OCI-LY1 (cell line): ENCODE data around the gene PRKCZ.

Experiments
- H2AFZ ChIP-seq: fragments of 200-600 bp; sonication (generic), shearing (Covaris generic); 2 replicates; pipeline ENCODE4 v1.6.0; 2014; ENCODE audit warnings: antibody characterized with exemption, mild to moderate bottlenecking, low read length
- H3F3A ChIP-seq: fragments of 200-600 bp; sonication (generic), shearing (Covaris generic); 2 replicates; pipeline ENCODE4 v1.6.0; 2014; ENCODE audit warnings: mild to moderate bottlenecking, antibody characterized with exemption, low read length, moderate library complexity; ENCODE audit not compliant: insufficient read depth
- H3K27ac ChIP-seq: fragments of 200-600 bp; sonication (generic); 2 replicates; pipeline ENCODE4 v1.5.1; 2014; ENCODE audit warnings: low read length, mixed run types, mild to moderate bottlenecking, low read depth; ENCODE audit not compliant: poor library complexity, severe bottlenecking
- H3K27me3 ChIP-seq: fragments of 200-600 bp; sonication (generic); 2 replicates; pipeline ENCODE4 v1.6.0; 2014; ENCODE audit warnings: antibody characterized with exemption, mild to moderate bottlenecking, low read length, moderate library complexity; ENCODE audit not compliant: insufficient read depth
- H3K36me3 ChIP-seq: fragments of 200-600 bp; sonication (generic); 2 replicates; pipeline ENCODE4 v1.6.1; 2014; ENCODE audit warnings: mild to moderate bottlenecking, antibody characterized with exemption, low read length, moderate library complexity, mixed read lengths; ENCODE audit not compliant: insufficient read depth
- H3K4me1 ChIP-seq: fragments of 200-600 bp; sonication (generic); 2 replicates; pipeline ENCODE4 v1.5.1; 2014; ENCODE audit warnings: mild to moderate bottlenecking, low read length, moderate library complexity; ENCODE audit not compliant: insufficient read depth, severe bottlenecking
- H3K4me2 ChIP-seq: fragments of 200-600 bp; sonication (generic), shearing (Covaris generic); 2 replicates; pipeline ENCODE4 v1.6.1; 2014; ENCODE audit warnings: low read length
- H3K4me3 ChIP-seq: fragments of 200-600 bp; sonication (generic); 2 replicates; pipeline ENCODE4 v1.5.1; 2014; ENCODE audit warnings: low read length, low read depth, mild to moderate bottlenecking, mixed read lengths; ENCODE audit not compliant: poor library complexity, severe bottlenecking
- H3K79me2 ChIP-seq: fragments of 200-600 bp; shearing (Covaris generic); 2 replicates; pipeline ENCODE4 v1.6.1; 2016; ENCODE audit warnings: mixed run types, low read length, mixed read lengths; ENCODE audit not compliant: insufficient read depth
- H3K9ac ChIP-seq: fragments of 200-600 bp; sonication (generic), shearing (Covaris generic); 2 replicates; pipeline ENCODE4 v1.6.1; 2014; ENCODE audit warnings: mild to moderate bottlenecking, low read length, mixed read lengths
- H3K9me2 ChIP-seq: fragments of 200-600 bp; sonication (generic), shearing (Covaris generic); 2 replicates; pipeline ENCODE4 v1.6.1; 2014; ENCODE audit warnings: low read depth, mild to moderate bottlenecking, low read length, mixed read lengths
- H3K9me3 ChIP-seq: fragments of 200-600 bp; shearing (Covaris generic); 2 replicates; pipeline ENCODE4 v1.6.1; 2014; ENCODE audit warnings: low read length, mixed read lengths
- H4K20me1 ChIP-seq: fragments of 200-600 bp; sonication (generic), shearing (Covaris generic); 2 replicates; pipeline ENCODE4 v1.6.0; 2016; ENCODE audit warnings: mild to moderate bottlenecking, low read length; ENCODE audit not compliant: insufficient read depth
- CTCF ChIP-seq: fragments of 200-600 bp; sonication (generic), shearing (Covaris generic); IDR thresholded peaks from 2 replicates; pipeline ENCODE4 v1.5.1; 2017; ENCODE audit warnings: mild to moderate bottlenecking, antibody characterized with exemption, low read length, moderate library complexity, mixed read lengths
- EZH2 ChIP-seq: fragments of 200-600 bp; sonication (generic), shearing (Covaris generic); IDR thresholded peaks from 2 replicates; pipeline ENCODE4 v1.8.0; 2017; ENCODE audit warnings: borderline replicate concordance, mixed run types, mild to moderate bottlenecking, antibody characterized with exemption, low read length, moderate library complexity, mixed read lengths

The PRKCZ gene

GRCh38 chr1:2104621-2105427 is 54.6 kb downstream of the PRKCZ start:
- H3K27me3 ChIP-seq, result no peaks in the 10 kb centered on the region; the same call in 1 of the 2 replicates
- H3K4me3 ChIP-seq, result no peak overlapping the region
- H3K9me2 ChIP-seq, result no peaks in the 10 kb centered on the region
- H3K4me1 ChIP-seq, result no peaks in the 10 kb centered on the region
- no peak overlapping the region for H3K27ac ChIP-seq
- no peaks in the 10 kb centered on the region for H3K9me3 ChIP-seq
- no peaks in the 10 kb centered on the region for H3K36me3 ChIP-seq
- H3K9ac ChIP-seq, result no peak overlapping the region
- TF ChIP-seq EZH2, result no peak
- TF ChIP-seq CTCF, result no peak
- H3F3A ChIP-seq, result no peaks in the 10 kb centered on the region
- H4K20me1 ChIP-seq, result no peaks in the 10 kb centered on the region
- no peak overlapping the region for H2AFZ ChIP-seq
- H3K79me2 ChIP-seq, result no peaks in the 10 kb centered on the region
- H3K4me2 ChIP-seq, result no peak overlapping the region

GRCh38 chr1:2105781-2106524 is 55.7 kb downstream of the PRKCZ start:
- TF ChIP-seq CTCF (no peak), EZH2 (no peak)
- H3K36me3 ChIP-seq, result no peaks in the 10 kb centered on the region
- no peak overlapping the region for H3K9ac ChIP-seq
- no peaks in the 10 kb centered on the region for H3F3A ChIP-seq
- no peaks in the 10 kb centered on the region for H3K9me3 ChIP-seq
- H2AFZ ChIP-seq, result no peak overlapping the region
- no peak overlapping the region for H3K4me3 ChIP-seq
- no peaks in the 10 kb centered on the region for H3K4me1 ChIP-seq
- H3K9me2 ChIP-seq, result no peaks in the 10 kb centered on the region
- no peaks in the 10 kb centered on the region for H4K20me1 ChIP-seq
- no peaks in the 10 kb centered on the region; the same call in 1 of the 2 replicates for H3K27me3 ChIP-seq
- no peaks in the 10 kb centered on the region for H3K79me2 ChIP-seq
- no peak overlapping the region for H3K4me2 ChIP-seq
- H3K27ac ChIP-seq, result no peak overlapping the region

GRCh38 chr1:2106659-2107405 is 56.6 kb downstream of the PRKCZ start:
- Histone ChIP-seq H3K9me3 (no peaks in the 10 kb centered on the region), H3K36me3 (no peaks in the 10 kb centered on the region), H3K4me2 (no peak overlapping the region), H4K20me1 (no peaks in the 10 kb centered on the region), H3F3A (no peaks in the 10 kb centered on the region), H3K9ac (no peak overlapping the region), H3K4me1 (no peaks in the 10 kb centered on the region), H3K27ac (no peak overlapping the region), H3K27me3 (no peaks in the 10 kb centered on the region; the same call in 1 of the 2 replicates), H2AFZ (no peak overlapping the region), H3K4me3 (no peak overlapping the region), H3K9me2 (no peaks in the 10 kb centered on the region), H3K79me2 (no peaks in the 10 kb centered on the region)
- TF ChIP-seq CTCF (no peak), EZH2 (no peak)
